GM12892 (cell line): ENCODE results near the gene GNAI1.

Experiments used
- POLR2A ChIP-seq: IDR thresholded peaks from 2 replicates; pipeline ENCODE4 v1.6.1; 2011; ENCODE audit warnings: low read depth, low read length, control low read depth
- POLR2AphosphoS5 ChIP-seq: IDR thresholded peaks from 2 replicates; pipeline ENCODE4 v1.6.1; 2011; ENCODE audit warnings: low read depth, low read length, control low read depth

GRCh38 chr7:80216996-80217842 lies 82.6 kb downstream of the GNAI1 start:
- TF ChIP-seq POLR2AphosphoS5 (no peak), POLR2A (no peak)
